NOMO-1 treated with DMSO at 0.1 percent for 48 hours (cell line): Measurements from ENCODE around the gene EDARADD.
A peak's percentile ranks its signal among the peaks of the same experiment; 100 is the strongest.
"Not testable (repeated sequence)": the region's sequence is repeated elsewhere in the genome, so short reads cannot be mapped to it uniquely, and the experiment has no call there.

Experiments
- DNase-seq: peaks from one replicate; lab custom pipeline; 2025; ENCODE audit not compliant: unreplicated experiment; lab: John Stamatoyannopoulos, UW

EDARADD gene

DNA sequence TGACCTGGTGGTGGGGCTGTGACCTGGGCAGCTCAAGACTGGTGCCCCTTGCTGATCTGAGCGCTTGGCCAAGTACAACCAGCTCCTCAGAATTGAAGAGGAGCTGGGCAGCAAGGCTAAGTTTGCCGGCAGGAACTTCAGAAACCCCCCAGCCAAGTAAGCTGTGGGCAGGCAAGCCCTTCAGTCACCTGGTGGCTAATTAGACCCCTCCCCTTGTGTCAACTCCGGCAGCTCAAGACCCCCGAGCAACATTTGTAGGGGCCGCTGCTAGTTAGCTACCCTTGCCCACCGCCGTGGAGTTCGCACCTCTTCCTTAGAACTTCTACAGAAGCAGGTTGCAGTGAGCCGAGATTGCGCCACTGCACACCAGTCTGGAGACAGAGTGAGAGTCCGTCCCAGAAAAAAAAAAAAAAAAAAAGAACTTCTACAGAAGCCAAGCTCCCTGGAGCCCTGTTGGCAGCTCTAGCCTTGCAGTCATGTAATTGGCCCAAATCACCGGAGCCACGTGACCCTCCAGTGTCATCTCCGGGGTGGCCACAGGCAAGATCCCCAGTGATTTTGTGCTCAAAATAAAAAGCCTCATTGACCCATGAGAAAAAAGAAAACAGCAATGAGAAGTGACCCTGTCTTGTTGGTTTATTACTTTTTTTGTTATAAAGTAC lies 90.4 kb downstream of the EDARADD start:
- no peak for DNase-seq

GRCh38 chr1:236486356-236487002 lies 92.4 kb downstream of the EDARADD start:
- no peak for DNase-seq

GRCh38 chr1:236489161-236489560 lies 95.1 kb downstream of the EDARADD start:
- not testable (repeated sequence) for DNase-seq

- DNase-seq, result peak; percentile 42
Observed at GRCh38 chr1:236489710-236490377, 95.8 kb downstream of the EDARADD start.

GRCh38 chr1:236491469-236492136 lies 97.5 kb downstream of the EDARADD start:
- no peak for DNase-seq

GRCh38 chr1:236492378-236492777 lies 98.3 kb downstream of the EDARADD start:
- no peak for DNase-seq

GRCh38 chr1:236494082-236494481 lies 100.0 kb downstream of the EDARADD start:
- no peak for DNase-seq

- DNase-seq, result no peak
Observed at GRCh38 chr1:236494586-236495466, 100.7 kb downstream of the EDARADD start.

DNA sequence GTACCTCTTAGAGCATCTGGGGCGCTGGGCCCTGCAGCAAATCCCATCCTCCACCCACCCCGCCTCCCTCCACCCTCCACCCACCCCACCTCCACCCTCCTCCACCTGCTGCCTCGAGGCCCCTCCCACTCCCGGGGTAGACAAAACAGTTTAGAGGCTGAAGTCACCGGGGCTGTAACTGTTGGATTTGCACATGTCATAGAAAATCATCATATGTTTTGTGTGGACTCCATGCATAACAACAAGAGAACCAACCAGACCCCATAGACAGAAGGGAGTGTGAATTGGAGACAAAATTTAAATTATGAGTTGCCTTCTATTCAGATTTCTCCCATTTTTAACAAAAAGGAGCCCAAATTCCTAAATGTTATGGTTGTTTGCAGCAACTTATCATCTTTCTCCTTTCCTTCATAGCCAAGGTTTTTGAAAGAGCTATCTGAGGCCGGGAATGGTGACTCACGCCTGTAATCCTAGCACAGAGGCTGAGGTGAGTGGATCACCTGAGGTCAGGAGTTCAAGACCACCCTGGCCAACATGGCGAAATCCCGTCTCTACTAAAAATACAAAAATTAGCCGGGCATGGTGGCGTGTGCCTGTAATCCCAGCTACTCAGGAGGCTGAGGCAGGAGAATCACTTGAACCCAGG lies 101.5 kb downstream of the EDARADD start:
- no peak for DNase-seq

DNA sequence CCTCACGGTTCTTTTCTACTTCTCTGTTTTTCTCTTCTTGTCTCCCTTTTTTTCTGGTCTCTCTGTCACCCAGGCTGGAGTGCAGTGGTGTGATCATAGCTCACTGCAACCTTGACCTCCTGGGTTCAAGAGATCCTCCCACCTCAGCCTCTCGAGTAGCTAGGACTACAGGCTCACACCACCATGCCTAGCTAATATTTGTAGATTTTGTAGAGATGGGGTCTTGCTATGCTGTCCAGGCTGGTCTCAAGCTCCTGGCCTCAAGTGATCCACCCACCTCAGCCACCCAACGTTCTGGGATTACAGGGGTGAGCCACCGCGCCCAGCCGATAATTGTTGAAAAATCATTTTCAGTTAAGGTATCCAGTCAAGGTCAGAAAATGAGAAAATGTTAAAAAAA lies 103.8 kb downstream of the EDARADD start:
- DNase-seq, result no peak

GRCh38 chr1:236501093-236501492 lies 107.0 kb downstream of the EDARADD start:
- no peak for DNase-seq

- no peak for DNase-seq
Observed at GRCh38 chr1:236502579-236502971, 108.5 kb downstream of the EDARADD start.

DNA sequence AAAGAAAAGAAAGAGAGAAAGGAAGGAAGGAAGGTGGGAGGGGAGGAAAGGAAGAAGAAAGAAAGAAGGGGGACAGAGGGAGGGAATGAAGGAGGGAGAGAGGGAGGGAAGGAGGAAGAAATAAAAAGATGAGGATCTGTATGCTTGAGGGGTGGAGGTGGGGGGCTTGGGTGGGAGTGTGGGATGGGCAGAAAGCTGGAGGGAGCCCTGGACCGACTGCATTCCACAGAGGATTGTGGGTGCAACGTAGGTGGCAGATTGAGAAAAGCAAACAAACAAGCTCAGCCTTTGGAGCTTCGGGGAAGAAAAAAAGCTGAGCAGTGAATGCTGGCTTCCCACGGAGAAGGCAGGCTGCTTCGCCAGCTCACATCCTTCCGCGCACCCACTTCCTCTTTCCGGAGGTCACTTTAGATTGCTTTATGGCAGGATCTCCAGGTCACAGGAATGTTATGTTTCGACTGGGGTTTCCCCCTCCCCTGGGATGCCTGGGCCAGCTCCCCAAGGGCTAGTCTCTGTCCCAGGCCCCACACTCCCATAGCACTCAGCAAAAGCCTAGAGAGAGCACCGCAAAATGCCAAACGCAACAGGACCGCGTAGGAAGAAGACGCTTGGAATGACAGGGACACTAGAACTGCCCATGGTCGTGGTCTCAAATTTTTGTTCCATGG lies 109.0 kb downstream of the EDARADD start:
- peak; percentile 54 for DNase-seq

DNA sequence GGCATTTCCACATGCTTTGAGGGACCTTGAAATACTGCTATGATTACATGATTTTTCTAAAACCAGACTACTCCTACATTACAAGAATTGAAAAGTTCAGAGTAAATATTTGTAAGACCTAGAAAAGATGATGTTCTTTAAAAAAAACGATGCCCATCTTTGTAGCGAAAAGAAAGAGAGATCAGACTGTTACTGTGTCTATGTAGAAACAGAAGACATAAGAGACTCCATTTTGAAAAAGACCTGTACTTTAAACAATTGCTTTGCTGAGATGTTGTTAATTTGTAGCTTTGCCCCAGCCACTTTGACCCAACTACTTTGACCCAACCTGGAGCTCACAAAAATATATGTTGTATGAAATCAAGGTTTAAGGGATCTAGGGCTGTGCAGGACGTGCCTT lies 110.3 kb downstream of the EDARADD start:
- DNase-seq, result not testable (repeated sequence)

GRCh38 chr1:236507022-236507700 lies 113.1 kb downstream of the EDARADD start:
- no peak for DNase-seq

GRCh38 chr1:236508593-236509027 lies 114.5 kb downstream of the EDARADD start:
- DNase-seq, result no peak

GRCh38 chr1:236509203-236509602 lies 115.1 kb downstream of the EDARADD start:
- DNase-seq, result no peak

DNA sequence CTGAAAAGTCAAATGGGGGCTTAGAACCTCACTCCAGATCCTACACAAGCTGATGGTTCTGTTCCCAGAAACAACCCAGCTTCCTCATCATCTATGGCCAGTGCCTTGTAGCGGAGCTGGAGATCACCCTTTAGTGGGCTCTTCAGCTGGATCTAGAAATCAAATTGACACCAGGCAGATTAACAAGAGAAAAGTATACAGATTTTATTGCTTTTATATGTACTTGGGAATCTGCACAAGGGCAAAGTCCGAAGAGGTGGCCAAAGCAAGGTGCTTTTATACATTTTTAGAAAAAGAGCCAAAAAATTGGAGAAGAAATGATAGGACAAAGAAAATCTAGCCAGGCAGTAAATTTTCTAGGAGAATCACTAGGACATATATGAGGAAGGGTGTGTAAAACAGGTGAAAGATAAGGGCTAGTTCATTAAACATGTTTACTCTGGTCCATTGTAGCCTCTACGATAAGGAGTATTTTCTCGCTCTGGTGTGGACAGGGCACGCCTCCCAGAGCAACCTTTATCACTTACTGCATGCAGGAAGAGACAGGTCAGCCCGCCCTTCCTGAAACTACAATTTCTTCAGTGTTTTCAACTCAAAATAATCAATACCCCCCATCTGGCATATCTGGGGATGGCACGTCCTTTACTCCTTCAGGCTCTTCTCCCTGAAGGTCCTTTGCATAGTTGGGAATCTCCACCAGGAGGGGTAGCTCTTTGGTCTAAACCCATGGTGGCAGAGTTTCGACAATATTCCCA lies 115.7 kb downstream of the EDARADD start:
- DNase-seq, result no peak
